Measurements from ENCODE around the gene NTN1.

NTN1 gene

GRCh38 chr17:9006175-9006767, 15.0 kb upstream of the NTN1 start:
- DNase-seq: no peak

GRCh38 chr17:9007052-9007714, 14.1 kb upstream of the NTN1 start:
- no peak for DNase-seq

DNA sequence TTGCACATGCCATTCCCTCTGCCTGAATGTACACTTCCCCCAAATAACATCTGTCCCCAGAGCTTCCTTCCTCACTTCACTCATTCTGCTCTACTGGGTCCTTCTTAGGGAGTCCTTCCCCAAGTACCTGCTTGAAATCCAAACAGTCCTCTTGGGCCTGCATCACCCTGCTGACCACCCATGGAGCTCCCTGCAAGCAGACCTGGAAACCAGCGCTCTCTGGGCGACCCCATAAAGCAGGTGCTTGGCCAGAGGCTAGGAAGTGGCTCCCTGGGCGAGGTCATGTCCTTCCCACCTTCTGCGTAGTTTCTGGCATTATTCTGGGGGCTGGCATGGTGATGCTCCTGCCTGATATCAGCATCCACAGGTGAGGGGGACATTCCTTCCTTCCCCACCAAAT, 12.2 kb upstream of the NTN1 start:
- DNase-seq: no peak

DNA sequence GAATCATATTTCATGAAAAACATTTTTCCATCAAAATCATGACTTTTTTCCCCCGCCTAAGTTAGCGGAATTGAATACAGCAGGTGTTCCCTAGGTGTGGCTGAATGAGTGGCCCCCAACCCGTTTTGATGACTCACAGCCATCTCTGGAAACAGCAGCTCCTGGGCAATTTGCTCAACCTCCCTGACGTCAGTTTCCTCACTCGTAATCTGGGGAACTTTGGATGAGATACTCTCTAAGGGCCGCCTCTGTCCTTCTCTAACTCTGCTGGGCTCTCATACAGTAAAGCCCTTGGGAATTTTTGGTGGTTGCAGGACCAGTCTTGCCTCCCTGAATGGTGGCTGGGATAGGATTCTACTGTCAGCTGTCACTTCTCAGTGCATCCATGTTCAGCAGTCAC, 11.6 kb upstream of the NTN1 start:
- DNase-seq: no peak

DNA sequence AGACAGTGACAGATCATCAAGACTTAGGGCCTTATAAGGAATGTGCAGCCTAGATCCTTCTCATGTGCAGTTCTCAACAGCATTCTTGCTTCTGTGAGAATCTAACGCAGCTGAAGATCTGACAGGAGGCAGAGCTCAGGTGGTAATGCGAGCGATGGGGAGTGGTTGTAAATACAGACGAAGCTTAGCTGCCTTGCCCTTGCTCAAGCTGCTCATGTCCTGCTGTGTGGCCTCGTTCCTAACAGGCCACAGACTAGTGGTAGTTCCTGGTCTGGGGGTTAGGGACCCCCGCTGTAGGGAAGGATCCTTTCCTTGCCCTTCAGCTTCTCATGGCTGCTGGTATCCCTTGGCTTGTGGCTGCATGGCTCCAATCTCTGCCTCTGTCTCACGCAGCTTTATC, 10.3 kb upstream of the NTN1 start:
- DNase-seq: no peak

DNA sequence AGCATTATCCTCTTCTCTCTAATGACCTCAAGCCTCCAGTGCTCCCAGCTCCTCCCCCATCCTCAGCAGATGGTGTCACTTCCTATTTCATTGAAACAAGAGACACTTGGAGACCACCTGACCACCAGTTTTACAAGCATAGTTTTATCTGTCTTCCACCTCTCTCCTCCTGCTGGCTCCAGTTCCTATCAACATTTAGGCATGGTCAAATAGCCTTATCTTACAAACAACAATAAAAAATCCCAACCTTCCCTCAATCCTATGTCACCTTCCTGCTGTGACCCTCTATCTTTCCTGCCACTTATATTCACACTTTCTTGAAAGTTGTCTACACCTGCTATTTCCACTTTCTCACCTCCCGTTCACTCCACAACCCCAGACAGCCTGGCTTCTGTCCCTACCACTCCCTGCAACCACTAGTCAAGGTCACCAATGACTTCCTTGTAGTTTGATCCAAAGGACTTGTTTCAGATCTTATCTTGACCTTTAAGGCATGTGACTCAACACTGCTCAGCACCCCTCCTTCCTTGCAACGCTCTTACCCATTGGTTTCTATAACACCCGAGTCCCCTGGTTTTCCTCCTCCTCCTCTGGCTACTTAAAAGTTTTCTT, 4.3 kb upstream of the NTN1 start:
- DNase-seq: no peak

DNA sequence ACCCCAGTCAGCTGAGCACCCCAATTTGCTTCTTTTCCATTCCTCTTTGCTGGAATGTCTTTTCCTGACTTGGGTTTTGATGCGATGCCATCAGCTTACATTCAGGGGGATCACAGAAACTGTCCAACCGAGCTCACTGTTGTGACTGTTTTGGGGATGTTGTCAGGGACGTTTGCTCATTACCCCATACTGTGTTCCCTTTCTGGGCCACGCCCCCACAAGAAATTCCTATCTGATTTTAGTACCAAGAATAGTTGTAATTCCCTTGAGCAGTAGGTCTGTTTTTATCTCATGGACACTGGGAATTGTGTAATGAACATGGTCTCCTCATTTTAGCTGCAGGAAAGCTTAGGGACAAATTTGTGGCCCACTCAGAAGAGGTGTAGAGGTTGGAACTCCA, 2.6 kb upstream of the NTN1 start:
- DNase-seq: no peak

DNA sequence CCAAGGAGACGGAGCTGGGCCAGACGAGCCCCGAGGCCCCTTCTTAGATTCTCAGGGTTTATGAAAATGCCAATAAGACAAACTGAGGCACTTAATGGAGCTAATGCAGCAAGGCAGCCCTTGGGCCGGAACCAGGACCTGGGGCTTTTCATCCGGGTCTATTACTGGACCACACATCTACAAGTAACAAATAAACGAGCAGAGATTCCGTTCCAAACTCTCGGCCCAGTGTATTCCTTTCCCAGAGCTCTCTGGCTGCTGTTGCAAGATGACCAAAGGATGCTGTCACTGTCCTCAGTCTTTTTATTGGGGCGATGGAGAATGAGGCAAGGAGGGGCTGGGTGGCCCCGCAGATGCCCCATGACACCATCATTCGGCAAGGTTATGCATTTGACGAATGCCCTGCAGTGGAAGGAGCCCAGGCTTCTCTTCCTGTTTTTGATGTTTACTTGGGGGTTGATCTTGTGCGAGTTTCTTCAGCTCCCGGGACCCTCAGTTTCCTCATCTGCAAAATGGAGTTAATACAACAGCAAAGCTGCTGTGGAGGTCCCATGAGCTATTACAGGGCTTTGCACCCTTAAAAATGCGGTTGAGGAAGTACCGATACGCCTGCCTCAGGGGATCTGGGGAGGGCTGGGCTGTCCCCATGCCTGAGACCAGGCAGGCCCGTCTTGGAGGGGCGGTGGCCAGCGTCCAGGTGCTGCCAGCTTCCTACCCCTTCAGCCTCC, 1.1 kb upstream of the NTN1 start:
- no peak for DNase-seq

- DNase-seq: no peak
These were observed 519 bp upstream of the NTN1 start for GRCh38 chr17:9020824-9021157.

DNA sequence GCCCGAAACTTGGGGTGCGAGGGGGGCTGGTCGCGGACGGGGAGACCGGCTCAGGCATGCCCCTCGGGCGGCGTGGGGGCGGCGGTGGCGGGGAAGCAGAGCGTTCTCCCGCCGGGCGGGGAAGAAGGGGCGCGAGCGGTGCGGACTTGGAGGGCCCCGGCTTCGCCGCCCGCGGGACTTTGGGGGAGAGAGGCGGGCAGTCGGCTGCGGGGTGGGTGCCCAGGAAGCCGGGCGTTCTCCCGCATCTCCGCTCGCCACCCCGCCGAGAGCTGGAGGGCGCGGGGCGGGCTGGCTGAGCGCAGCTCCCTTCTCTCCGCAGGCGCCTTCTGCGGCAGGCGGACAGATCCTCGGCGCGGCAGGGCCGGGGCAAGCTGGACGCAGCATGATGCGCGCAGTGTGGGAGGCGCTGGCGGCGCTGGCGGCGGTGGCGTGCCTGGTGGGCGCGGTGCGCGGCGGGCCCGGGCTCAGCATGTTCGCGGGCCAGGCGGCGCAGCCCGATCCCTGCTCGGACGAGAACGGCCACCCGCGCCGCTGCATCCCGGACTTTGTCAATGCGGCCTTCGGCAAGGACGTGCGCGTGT, 772 bp downstream of the NTN1 start:
- no peak for DNase-seq

DNA sequence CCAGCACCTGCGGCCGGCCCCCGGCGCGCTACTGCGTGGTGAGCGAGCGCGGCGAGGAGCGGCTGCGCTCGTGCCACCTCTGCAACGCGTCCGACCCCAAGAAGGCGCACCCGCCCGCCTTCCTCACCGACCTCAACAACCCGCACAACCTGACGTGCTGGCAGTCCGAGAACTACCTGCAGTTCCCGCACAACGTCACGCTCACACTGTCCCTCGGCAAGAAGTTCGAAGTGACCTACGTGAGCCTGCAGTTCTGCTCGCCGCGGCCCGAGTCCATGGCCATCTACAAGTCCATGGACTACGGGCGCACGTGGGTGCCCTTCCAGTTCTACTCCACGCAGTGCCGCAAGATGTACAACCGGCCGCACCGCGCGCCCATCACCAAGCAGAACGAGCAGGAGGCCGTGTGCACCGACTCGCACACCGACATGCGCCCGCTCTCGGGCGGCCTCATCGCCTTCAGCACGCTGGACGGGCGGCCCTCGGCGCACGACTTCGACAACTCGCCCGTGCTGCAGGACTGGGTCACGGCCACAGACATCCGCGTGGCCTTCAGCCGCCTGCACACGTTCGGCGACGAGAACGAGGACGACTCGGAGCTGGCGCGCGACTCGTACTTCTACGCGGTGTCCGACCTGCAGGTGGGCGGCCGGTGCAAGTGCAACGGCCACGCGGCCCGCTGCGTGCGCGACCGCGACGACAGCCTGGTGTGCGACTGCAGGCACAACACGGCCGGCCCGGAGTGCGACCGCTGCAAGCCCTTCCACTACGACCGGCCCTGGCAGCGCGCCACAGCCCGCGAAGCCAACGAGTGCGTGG, 1.5 kb downstream of the NTN1 start:
- no peak for DNase-seq

DNA sequence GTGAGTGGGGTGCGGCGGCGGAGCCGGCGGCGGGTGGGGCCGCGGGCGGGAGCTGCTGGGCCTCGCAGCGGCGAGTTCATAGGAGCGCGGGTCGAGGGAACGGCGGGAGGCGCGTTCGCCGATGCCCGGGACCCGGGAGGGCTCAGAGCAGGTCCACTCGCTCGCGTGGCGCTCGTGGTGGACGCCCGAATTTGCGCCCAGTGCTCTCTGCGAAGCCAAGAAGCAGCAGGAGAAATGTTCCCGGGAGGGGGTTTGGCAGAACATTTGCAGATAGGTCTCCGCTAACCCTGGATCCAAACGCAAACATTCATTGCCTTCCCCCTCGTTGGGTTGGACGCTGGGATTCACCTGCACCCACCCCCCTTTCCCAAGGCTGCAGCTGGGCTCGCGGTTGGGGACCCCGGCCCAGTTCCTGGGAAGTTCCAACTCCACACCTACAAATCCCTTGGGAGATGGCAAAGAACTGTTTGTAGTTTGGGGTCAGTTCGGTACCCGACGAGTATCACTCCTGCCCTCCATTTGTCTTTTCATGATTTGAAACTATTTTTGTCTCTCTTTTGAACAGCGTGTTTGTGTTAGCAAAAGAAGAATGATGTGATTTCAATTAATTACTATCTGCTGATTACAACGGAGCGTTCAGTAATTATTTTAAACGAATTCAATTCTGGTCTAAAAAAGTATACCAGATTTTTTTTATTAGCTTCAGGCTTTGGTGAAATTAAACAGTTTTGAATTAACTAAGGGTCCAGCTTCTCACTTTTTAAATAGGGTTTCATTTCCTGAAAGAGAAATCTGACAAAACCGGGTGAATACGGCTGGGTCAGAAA, 2.3 kb downstream of the NTN1 start:
- no peak for DNase-seq

DNA sequence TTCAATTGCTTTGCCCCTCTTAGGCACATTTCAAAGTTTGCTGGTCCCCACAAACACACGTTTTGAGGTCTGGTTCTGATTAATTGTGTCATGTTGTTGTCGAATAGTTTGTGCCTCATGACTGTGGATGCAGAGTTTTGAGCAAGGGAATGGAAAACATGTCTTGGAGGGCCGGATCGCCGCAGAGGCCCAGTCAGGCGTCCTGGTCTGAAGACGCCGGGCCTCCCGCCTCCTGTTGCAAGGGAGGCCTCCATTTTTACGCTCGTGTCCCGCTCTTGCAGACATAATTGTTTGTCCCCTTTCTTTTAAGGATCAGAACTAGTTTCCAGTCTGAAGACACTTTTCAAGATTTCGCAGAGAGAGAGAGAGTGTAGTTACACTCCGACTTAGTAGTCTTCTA, 3.2 kb downstream of the NTN1 start:
- no peak for DNase-seq

GRCh38 chr17:9026741-9027140, 5.4 kb downstream of the NTN1 start:
- DNase-seq: no peak

DNA sequence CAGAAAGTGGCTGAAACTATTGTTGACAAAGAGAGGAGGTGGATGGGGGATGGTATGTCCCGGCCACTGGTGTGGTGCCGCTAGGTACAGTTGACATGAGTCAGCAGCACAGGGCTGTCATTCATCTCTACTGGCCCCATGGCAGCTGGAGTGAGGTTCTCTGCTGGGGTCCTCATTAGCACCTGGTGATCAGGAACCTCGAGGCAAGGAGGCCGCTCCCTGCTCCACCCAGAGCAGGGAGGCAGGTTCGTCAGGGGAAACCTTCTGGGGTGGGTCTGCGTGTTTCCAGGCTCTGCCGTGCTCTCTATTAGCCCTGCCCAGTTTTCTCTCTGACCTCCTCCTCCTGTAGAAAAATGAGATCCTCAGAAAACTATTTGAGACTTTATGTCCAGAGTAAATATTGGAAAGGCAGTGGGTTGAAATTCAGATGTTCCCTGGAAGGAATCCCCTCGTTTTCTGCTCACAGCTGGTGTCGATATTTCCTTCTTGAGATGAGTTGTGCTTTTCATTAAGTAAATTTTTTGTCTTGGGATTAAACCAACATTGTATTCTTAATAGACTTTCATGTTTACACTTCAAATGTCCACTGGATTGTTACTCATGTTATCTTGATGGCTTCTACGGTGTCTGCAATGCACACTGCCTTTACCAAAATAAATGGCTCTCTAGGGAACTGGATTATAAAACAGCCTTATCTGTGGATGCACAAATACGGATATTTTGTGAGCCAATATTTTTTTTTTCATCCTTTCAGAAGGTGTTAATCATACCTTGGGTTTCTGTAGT, 7.1 kb downstream of the NTN1 start:
- DNase-seq: no peak

DNA sequence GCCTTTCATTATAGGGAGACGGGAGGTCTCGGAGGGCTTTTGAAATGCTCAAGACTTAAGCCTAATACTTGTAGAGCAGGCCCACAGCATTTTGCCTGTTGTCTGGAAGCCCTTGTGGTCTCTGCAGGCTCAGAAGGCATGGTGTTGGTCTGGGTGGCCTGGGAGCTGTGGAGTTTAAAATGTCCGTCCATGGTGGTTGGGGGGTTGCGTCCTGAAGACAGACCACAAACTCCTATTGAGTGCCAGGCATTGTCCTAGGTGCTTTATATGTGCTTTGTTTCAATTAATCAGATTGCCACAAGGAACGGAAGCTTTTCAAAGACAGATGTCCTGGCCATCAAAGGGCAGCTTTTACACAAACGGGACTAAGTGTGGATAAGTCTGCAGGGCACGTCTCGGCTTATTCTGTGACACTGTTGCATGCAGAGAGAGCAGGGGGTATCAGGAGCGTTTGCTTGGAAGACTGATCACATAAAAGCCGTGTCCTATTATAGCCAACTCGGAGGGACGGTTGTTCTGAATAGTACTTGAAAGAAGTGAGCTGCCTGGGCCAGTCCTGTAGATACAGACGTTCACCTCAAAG, 7.8 kb downstream of the NTN1 start:
- DNase-seq: no peak

GRCh38 chr17:9032151-9032550, 10.8 kb downstream of the NTN1 start:
- DNase-seq: no peak

- no peak for DNase-seq
These were observed 11.3 kb downstream of the NTN1 start for GRCh38 chr17:9032583-9032982.

DNA sequence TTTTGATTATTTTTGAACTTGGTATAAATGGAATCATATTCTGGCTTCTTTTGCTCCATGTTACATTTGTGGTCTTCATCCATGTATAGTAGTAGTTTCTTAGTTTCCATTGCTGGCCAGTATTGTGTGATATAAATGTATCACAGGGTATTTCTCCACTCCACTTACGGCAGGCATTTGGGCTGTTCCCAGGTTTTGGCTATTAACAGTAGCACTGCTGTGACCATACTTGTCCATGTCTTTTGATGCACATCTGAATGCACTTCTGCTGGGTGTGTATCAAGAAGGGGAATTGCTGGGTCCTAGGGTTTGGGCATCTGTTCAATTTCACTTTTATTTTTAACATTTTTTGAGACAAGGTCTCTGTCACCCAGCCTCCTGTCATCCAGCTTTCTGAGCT, 13.9 kb downstream of the NTN1 start:
- no peak for DNase-seq

DNA sequence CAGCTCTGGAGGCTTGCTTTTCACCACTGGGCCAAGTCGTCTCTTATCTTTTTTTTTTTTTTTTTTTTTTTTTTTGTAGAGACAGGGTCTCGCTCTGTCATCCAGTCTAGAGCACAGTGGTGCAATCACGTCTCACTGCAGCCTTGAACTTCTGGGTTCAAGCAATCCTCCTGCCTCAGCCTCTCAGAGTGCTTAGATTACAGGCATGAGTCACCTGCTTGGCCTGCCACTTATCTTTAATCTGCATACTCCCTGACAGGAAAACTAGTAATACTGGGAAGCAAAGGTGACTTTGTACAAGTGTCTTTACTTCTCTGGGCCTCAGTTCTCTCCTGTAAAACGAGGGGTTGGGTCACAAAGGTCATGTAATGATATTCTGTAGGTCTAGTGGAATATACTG, 15.0 kb downstream of the NTN1 start:
- DNase-seq: no peak

- no peak for DNase-seq
These were observed 16.4 kb downstream of the NTN1 start for GRCh38 chr17:9037736-9038135.

All from NCI-H446 (cell line).